ENCODE measurements around the gene MRLN.
"Not testable (repeated sequence)": the region's sequence is repeated elsewhere in the genome, so short reads cannot be mapped to it uniquely, and the experiment has no call there.

MRLN gene
- 0 reads per million in 3 donors for total RNA-seq

DNA sequence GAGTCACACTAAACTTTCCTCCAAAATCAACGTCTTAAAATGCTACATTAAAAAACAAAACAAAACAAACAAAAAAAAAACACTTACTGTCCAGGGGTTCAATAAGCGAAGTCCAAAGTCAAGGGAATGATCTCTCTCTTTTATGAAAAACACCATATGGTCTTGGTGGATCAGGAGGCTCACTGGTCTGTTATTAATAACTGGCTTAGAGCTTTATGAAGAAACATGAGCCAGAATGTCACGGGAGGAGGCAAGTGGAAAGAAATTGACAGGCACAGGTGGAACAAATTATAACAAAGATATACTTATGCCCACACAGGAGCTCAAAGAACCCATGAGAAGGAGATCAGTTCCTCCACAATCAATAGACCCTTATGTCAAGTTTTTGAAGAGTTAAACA lies at the start of gene MRLN:
Gene MRLN (minus strand): TSS at position 189 of the 400 bp plus-strand sequence.
- no peaks in the 10 kb centered on the region for H3K9me3 ChIP-seq (ENCODE audit: control insufficient read depth, low read length)

DNA sequence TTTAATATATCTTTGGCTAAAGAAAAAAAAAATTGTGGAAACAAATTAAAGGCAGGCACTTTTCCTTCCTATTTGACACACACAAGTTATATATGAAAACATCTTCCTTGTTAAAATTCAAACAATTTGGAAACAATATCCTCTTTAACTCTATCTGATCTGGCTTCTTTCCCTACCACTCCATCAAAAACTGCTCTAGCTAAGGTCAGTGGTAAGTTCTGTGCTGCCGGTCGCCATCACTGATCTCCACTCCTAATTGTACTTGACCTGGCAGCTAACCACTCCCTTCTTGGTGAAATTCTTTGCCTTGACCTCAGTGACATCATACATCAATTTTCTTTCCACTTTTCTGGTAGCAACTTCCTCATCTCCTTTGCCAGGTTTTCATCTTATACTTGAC lies 47.9 kb upstream of the MRLN start:
- Histone ChIP-seq H3K4me3 (ENCODE audit: insufficient read depth, low read depth, low read length, poor library complexity, severe bottlenecking) (no peak overlapping the region), H3K27ac (ENCODE audit: insufficient read depth, low read length, poor library complexity, severe bottlenecking) (no peak overlapping the region), H3K36me3 (ENCODE audit: control insufficient read depth, insufficient read depth, low read length) (peaks cover 45% of the 10 kb centered on the region), H3K27me3 (replicated peaks; ENCODE audit: control insufficient read depth, insufficient read depth, low read length, poor library complexity, severe bottlenecking) (no peaks in the 10 kb centered on the region), H3K9me3 (ENCODE audit: control insufficient read depth, low read length) (no peaks in the 10 kb centered on the region), H3K4me1 (ENCODE audit: control insufficient read depth, insufficient read depth, low read length, poor library complexity, severe bottlenecking) (no peaks in the 10 kb centered on the region)
- DNase-seq, result no peak

More for the DNA sequence above, at the start of gene MRLN:
- no peaks in the 10 kb centered on the region for H3K36me3 ChIP-seq (ENCODE audit: control insufficient read depth, insufficient read depth, low read length)
- DNase-seq, result no peak
- H3K27me3 ChIP-seq (replicated peaks; ENCODE audit: control insufficient read depth, insufficient read depth, low read length, poor library complexity, severe bottlenecking), result no peaks in the 10 kb centered on the region
- no peak within 1 kb of the TSS for H3K27ac ChIP-seq (ENCODE audit: insufficient read depth, low read length, poor library complexity, severe bottlenecking)
- H3K4me1 ChIP-seq (ENCODE audit: control insufficient read depth, insufficient read depth, low read length, poor library complexity, severe bottlenecking), result no peaks in the 10 kb centered on the region
- no peak within 1 kb of the TSS for H3K4me3 ChIP-seq (ENCODE audit: insufficient read depth, low read depth, low read length, poor library complexity, severe bottlenecking)

DNA sequence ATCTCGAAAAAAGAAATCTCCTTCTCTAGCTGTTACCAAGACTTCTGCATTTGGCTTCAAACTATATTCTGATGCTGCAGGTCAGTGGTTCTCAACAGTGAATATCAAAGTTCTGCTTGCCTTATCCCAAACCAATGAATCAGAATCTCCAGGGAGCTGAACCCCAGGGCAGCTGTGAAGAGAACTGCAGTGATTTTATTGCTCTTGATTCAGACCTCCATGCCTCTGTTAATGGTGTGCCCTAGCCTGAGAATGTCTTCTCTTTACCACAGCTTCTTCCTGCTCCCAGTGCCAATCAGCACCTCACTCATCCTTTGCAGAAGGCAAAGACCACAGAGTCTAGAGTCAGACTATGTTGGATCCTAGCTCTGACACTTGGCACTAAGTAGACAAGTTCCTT lies 46.2 kb upstream of the MRLN start:
- peaks cover 28% of the 10 kb centered on the region for H3K36me3 ChIP-seq (ENCODE audit: control insufficient read depth, insufficient read depth, low read length)
- no peaks in the 10 kb centered on the region for H3K27me3 ChIP-seq (replicated peaks; ENCODE audit: control insufficient read depth, insufficient read depth, low read length, poor library complexity, severe bottlenecking)
- no peaks in the 10 kb centered on the region for H3K4me1 ChIP-seq (ENCODE audit: control insufficient read depth, insufficient read depth, low read length, poor library complexity, severe bottlenecking)
- H3K4me3 ChIP-seq (ENCODE audit: insufficient read depth, low read depth, low read length, poor library complexity, severe bottlenecking), result no peak overlapping the region
- DNase-seq, result no peak
- H3K9me3 ChIP-seq (ENCODE audit: control insufficient read depth, low read length), result no peaks in the 10 kb centered on the region
- H3K27ac ChIP-seq (ENCODE audit: insufficient read depth, low read length, poor library complexity, severe bottlenecking), result no peak overlapping the region

DNA sequence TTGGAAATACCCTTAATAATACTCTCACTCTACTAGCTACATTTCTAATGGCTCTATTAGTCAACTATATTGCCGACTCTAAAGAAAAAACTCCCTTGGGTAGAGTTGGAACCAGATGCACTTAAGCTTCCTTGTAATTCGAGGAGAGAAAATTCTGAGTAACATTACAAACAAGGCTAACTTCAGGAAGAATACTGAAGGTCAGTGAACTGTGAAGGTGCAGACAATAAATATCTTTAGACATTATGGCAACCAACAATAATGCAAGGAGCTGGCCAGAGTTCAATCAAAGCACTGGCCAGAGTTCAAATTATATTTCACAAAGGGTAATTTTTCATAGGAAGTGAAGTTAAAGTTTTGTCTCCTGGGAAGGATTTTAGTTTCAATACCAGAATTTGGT lies 40.7 kb upstream of the MRLN start:
- H3K4me3 ChIP-seq (ENCODE audit: insufficient read depth, low read depth, low read length, poor library complexity, severe bottlenecking), result no peak overlapping the region
- no peaks in the 10 kb centered on the region for H3K4me1 ChIP-seq (ENCODE audit: control insufficient read depth, insufficient read depth, low read length, poor library complexity, severe bottlenecking)
- H3K36me3 ChIP-seq (ENCODE audit: control insufficient read depth, insufficient read depth, low read length), result peaks cover 41% of the 10 kb centered on the region
- DNase-seq, result no peak
- H3K27me3 ChIP-seq (replicated peaks; ENCODE audit: control insufficient read depth, insufficient read depth, low read length, poor library complexity, severe bottlenecking), result no peaks in the 10 kb centered on the region
- no peak overlapping the region for H3K27ac ChIP-seq (ENCODE audit: insufficient read depth, low read length, poor library complexity, severe bottlenecking)
- no peaks in the 10 kb centered on the region for H3K9me3 ChIP-seq (ENCODE audit: control insufficient read depth, low read length)

DNA sequence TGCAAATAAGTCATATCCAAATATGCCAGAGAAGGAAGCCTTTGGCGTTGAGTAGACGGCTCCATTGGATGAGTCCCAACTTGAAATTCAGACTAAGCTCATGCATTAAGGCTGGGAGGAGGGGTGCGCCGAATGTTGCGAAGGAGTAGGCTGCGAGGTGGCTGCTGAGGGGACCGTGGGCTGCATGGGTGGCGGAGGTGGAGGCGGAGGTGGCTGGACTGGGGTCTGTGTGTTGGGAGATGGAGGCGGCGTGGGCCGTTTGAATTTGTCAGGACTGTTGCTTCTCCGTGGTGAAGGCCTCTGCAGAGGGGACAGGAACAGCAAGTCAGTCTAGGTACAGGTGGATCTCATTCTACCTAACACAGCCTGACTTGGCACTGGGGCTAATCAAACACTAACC lies 39.6 kb upstream of the MRLN start:
- no peaks in the 10 kb centered on the region for H3K4me1 ChIP-seq (ENCODE audit: control insufficient read depth, insufficient read depth, low read length, poor library complexity, severe bottlenecking)
- no peaks in the 10 kb centered on the region for H3K9me3 ChIP-seq (ENCODE audit: control insufficient read depth, low read length)
- no peak overlapping the region for H3K27ac ChIP-seq (ENCODE audit: insufficient read depth, low read length, poor library complexity, severe bottlenecking)
- no peaks in the 10 kb centered on the region for H3K27me3 ChIP-seq (replicated peaks; ENCODE audit: control insufficient read depth, insufficient read depth, low read length, poor library complexity, severe bottlenecking)
- peaks cover 35% of the 10 kb centered on the region for H3K36me3 ChIP-seq (ENCODE audit: control insufficient read depth, insufficient read depth, low read length)
- H3K4me3 ChIP-seq (ENCODE audit: insufficient read depth, low read depth, low read length, poor library complexity, severe bottlenecking), result no peak overlapping the region
- no peak for DNase-seq

DNA sequence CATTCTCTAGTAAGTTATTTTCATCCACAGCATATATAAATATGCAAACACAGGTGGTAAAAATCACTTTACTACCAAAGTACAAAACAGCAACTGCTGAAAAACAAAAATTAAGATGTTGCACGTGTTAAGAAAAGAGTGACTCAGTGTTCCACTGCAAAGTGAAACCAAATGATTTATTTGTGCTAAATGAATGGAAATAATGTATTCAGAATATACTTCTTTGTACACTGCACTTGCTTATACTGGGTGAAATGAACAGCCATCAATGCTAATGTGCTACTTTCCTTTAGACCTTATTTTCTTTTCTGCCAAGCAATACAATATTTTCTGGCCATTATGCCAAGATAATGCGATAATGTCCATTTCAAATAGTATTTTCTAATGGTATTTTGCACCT lies 38.3 kb upstream of the MRLN start:
- no peaks in the 10 kb centered on the region for H3K9me3 ChIP-seq (ENCODE audit: control insufficient read depth, low read length)
- H3K4me3 ChIP-seq (ENCODE audit: insufficient read depth, low read depth, low read length, poor library complexity, severe bottlenecking), result no peak overlapping the region
- H3K27ac ChIP-seq (ENCODE audit: insufficient read depth, low read length, poor library complexity, severe bottlenecking), result no peak overlapping the region
- H3K4me1 ChIP-seq (ENCODE audit: control insufficient read depth, insufficient read depth, low read length, poor library complexity, severe bottlenecking), result no peaks in the 10 kb centered on the region
- peaks cover 26% of the 10 kb centered on the region for H3K36me3 ChIP-seq (ENCODE audit: control insufficient read depth, insufficient read depth, low read length)
- no peaks in the 10 kb centered on the region for H3K27me3 ChIP-seq (replicated peaks; ENCODE audit: control insufficient read depth, insufficient read depth, low read length, poor library complexity, severe bottlenecking)
- DNase-seq, result no peak

DNA sequence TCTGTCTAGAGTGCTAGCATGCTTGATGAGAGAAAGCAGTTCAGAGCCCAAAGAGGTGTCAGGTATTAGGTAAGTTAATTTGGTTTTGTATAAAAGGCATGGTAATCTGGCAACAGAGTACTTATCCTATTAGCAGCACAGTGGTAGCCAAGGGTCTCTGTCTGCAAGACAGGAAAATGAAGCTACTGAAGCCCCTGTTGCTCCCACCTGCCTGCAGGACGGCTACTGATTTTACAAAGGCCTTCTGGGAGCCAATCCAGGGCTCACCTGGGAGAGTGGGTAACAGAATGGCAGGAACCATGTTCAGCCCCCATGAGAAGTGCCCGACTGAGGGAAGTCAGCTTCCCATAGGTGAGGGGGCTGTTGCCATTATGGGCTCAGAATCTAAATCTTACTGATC lies 36.8 kb upstream of the MRLN start:
- not testable (repeated sequence) for H3K27me3 ChIP-seq (replicated peaks; ENCODE audit: control insufficient read depth, insufficient read depth, low read length, poor library complexity, severe bottlenecking); H3K27ac ChIP-seq (ENCODE audit: insufficient read depth, low read length, poor library complexity, severe bottlenecking); H3K9me3 ChIP-seq (ENCODE audit: control insufficient read depth, low read length); DNase-seq; H3K4me3 ChIP-seq (ENCODE audit: insufficient read depth, low read depth, low read length, poor library complexity, severe bottlenecking); H3K4me1 ChIP-seq (ENCODE audit: control insufficient read depth, insufficient read depth, low read length, poor library complexity, severe bottlenecking)
- peaks cover 26% of the 10 kb centered on the region for H3K36me3 ChIP-seq (ENCODE audit: control insufficient read depth, insufficient read depth, low read length)

DNA sequence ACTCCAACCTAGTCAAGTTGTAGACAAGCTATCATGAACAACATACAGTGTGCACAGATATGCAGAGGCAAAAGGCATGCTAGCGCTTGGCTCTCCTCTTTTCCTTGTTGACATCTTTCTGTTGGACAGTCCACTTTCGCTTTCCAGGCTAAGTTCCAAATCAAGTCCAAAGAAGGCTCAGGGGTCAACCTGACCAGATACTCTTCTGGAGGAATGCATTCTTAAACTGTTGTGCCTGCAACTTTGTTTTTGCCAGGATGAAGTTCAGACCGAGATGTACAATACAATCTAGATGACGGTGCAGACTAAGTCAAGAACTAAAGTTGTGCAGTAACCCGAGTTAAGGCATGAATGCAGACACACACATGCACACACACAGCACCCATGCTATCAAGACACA lies 35.7 kb upstream of the MRLN start:
- not testable (repeated sequence) for H3K27ac ChIP-seq (ENCODE audit: insufficient read depth, low read length, poor library complexity, severe bottlenecking); H3K9me3 ChIP-seq (ENCODE audit: control insufficient read depth, low read length); H3K27me3 ChIP-seq (replicated peaks; ENCODE audit: control insufficient read depth, insufficient read depth, low read length, poor library complexity, severe bottlenecking); DNase-seq; H3K4me3 ChIP-seq (ENCODE audit: insufficient read depth, low read depth, low read length, poor library complexity, severe bottlenecking); H3K4me1 ChIP-seq (ENCODE audit: control insufficient read depth, insufficient read depth, low read length, poor library complexity, severe bottlenecking)
- peaks cover 22% of the 10 kb centered on the region for H3K36me3 ChIP-seq (ENCODE audit: control insufficient read depth, insufficient read depth, low read length)

DNA sequence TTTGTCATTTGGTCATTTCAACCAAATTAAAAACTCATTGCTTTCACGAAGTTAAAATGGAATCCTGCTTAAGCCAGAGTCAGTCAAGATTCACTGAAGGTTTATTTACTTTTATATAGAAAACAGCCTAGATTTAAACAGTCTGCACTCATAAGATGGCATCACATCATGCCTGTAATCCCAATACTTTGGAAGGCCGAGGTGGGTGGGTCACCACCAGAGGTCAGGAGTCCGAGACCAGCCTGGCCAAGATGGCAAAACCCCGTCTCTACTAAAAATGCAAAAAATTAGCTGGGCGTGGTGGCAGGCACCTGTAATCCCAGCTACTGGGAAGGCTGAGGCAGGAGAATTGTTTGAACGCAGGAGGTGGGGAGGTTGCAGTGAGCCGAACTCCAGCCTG lies 33.8 kb upstream of the MRLN start:
- not testable (repeated sequence) for H3K4me3 ChIP-seq (ENCODE audit: insufficient read depth, low read depth, low read length, poor library complexity, severe bottlenecking); H3K27ac ChIP-seq (ENCODE audit: insufficient read depth, low read length, poor library complexity, severe bottlenecking); H3K4me1 ChIP-seq (ENCODE audit: control insufficient read depth, insufficient read depth, low read length, poor library complexity, severe bottlenecking); H3K36me3 ChIP-seq (ENCODE audit: control insufficient read depth, insufficient read depth, low read length); H3K9me3 ChIP-seq (ENCODE audit: control insufficient read depth, low read length); DNase-seq; H3K27me3 ChIP-seq (replicated peaks; ENCODE audit: control insufficient read depth, insufficient read depth, low read length, poor library complexity, severe bottlenecking)

DNA sequence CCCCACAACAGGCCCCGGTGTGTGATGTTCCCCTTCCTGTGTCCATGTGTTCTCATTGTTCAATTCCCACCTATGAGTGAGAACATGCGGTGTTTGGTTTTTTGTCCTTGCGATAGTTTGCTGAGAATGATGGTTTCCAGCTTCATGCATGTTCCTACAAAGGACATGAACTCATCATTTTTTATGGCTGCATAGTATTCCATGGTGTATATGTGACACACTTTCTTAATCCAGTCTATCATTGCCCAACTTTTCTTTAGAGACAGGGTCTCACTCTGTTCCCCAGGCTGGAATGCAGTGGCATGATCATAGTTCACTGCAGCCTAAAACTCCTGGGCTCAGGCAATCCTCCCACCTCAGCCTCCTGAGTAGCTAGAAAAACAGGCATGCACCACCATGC lies 32.2 kb upstream of the MRLN start:
- not testable (repeated sequence) for H3K27me3 ChIP-seq (replicated peaks; ENCODE audit: control insufficient read depth, insufficient read depth, low read length, poor library complexity, severe bottlenecking); H3K4me3 ChIP-seq (ENCODE audit: insufficient read depth, low read depth, low read length, poor library complexity, severe bottlenecking); H3K4me1 ChIP-seq (ENCODE audit: control insufficient read depth, insufficient read depth, low read length, poor library complexity, severe bottlenecking); H3K27ac ChIP-seq (ENCODE audit: insufficient read depth, low read length, poor library complexity, severe bottlenecking); H3K9me3 ChIP-seq (ENCODE audit: control insufficient read depth, low read length); H3K36me3 ChIP-seq (ENCODE audit: control insufficient read depth, insufficient read depth, low read length); DNase-seq

DNA sequence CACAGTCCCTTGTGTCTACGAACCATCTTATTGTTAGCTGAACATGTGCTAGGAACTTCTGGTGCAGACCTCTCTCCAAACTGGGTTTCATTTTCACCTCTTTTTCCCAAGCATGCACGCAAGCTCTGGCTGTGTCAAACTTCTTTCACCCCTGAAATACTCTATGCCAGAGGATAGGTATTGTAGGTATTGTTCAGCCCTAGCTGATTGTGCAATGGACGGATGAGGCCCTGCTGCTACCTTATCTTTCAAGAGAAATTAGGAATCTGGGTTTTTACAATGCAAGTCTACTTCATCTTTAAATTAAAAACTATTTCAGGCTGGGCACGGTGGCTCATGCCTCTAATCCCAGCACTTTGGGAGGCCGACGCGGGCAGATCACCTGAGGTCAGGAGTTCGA lies 28.3 kb upstream of the MRLN start:
- Histone ChIP-seq H3K36me3 (ENCODE audit: control insufficient read depth, insufficient read depth, low read length) (no peaks in the 10 kb centered on the region), H3K27me3 (replicated peaks; ENCODE audit: control insufficient read depth, insufficient read depth, low read length, poor library complexity, severe bottlenecking) (no peaks in the 10 kb centered on the region), H3K4me1 (ENCODE audit: control insufficient read depth, insufficient read depth, low read length, poor library complexity, severe bottlenecking) (no peaks in the 10 kb centered on the region), H3K27ac (ENCODE audit: insufficient read depth, low read length, poor library complexity, severe bottlenecking) (no peak overlapping the region), H3K4me3 (ENCODE audit: insufficient read depth, low read depth, low read length, poor library complexity, severe bottlenecking) (no peak overlapping the region), H3K9me3 (ENCODE audit: control insufficient read depth, low read length) (no peaks in the 10 kb centered on the region)
- DNase-seq, result no peak

Measured in effector memory CD4-positive, alpha-beta T cell (primary cell).